ENCODE results near the gene GALNT2. TPM values are rescaled to one million over a fixed set of nuclear protein-coding genes. Genes with fewer than 3 reads are reported as not detected.

Gene GALNT2
- total RNA-seq, 2 donors from 2014 or later: 47.4 to 67.3 TPM

- intact Hi-C loops (cut with DNase I): no loop called here
- H3K36me3 ChIP-seq: no peaks in the 10 kb centered on the region
- TF ChIP-seq CTCF (IDR thresholded peaks at IDR 0.05): no peak
Measured at GRCh38 chr1:230242326-230242725, 175.3 kb downstream of the GALNT2 start.

GRCh38 chr1:230243146-230243545 lies 176.1 kb downstream of the GALNT2 start:
- H3K4me3 ChIP-seq: no peak overlapping the region
- H3K9me3 ChIP-seq: no peaks in the 10 kb centered on the region
- H3K27me3 ChIP-seq: no peaks in the 10 kb centered on the region
- no peaks in the 10 kb centered on the region for H3K4me1 ChIP-seq
- H3K9ac ChIP-seq (ENCODE audit: low read depth in 2 of 2, low read length in 2 of 2): no peak overlapping the region
- no peak for TF ChIP-seq CTCF (IDR thresholded peaks at IDR 0.05)
- no peak overlapping the region for H3K27ac ChIP-seq
- no peaks in the 10 kb centered on the region for H3K36me3 ChIP-seq
- no peak for DNase-seq
- intact Hi-C loops (cut with DNase I): no loop called here

More at GRCh38 chr1:230242326-230242725, 175.3 kb downstream of the GALNT2 start:
- H3K27ac ChIP-seq: no peak overlapping the region
- no peaks in the 10 kb centered on the region for H3K27me3 ChIP-seq
- H3K9me3 ChIP-seq: no peaks in the 10 kb centered on the region
- H3K9ac ChIP-seq (ENCODE audit: low read depth in 2 of 2, low read length in 2 of 2): no peak overlapping the region
- H3K4me3 ChIP-seq: no peak overlapping the region
- DNase-seq: no peak
- no peaks in the 10 kb centered on the region for H3K4me1 ChIP-seq

- no peaks in the 10 kb centered on the region for H3K36me3 ChIP-seq
- H3K9ac ChIP-seq (ENCODE audit: low read depth in 2 of 2, low read length in 2 of 2): no peak overlapping the region
- DNase-seq: no peak
- no peaks in the 10 kb centered on the region for H3K27me3 ChIP-seq
- TF ChIP-seq CTCF (IDR thresholded peaks at IDR 0.05): no peak
- no peak overlapping the region for H3K27ac ChIP-seq
- intact Hi-C loops (cut with DNase I): no loop called here
- no peak overlapping the region for H3K4me3 ChIP-seq
- no peaks in the 10 kb centered on the region for H3K9me3 ChIP-seq
- no peaks in the 10 kb centered on the region for H3K4me1 ChIP-seq
Measured at GRCh38 chr1:230243583-230244353, 176.7 kb downstream of the GALNT2 start.

GRCh38 chr1:230246551-230246950 lies 179.5 kb downstream of the GALNT2 start:
- H3K4me3 ChIP-seq: no peak overlapping the region
- no peaks in the 10 kb centered on the region for H3K9me3 ChIP-seq
- no peak for DNase-seq
- H3K9ac ChIP-seq (ENCODE audit: low read depth in 2 of 2, low read length in 2 of 2): no peak overlapping the region
- H3K36me3 ChIP-seq: peaks cover 5% of the 10 kb centered on the region
- H3K27ac ChIP-seq: no peak overlapping the region
- no peaks in the 10 kb centered on the region for H3K27me3 ChIP-seq
- intact Hi-C loops (cut with DNase I): no loop called here
- TF ChIP-seq CTCF (IDR thresholded peaks at IDR 0.05): no peak
- H3K4me1 ChIP-seq: no peaks in the 10 kb centered on the region

- no peak for DNase-seq
- no peak for TF ChIP-seq CTCF (IDR thresholded peaks at IDR 0.05)
- Histone ChIP-seq H3K36me3 (peaks cover 5% of the 10 kb centered on the region), H3K9me3 (no peaks in the 10 kb centered on the region), H3K9ac (ENCODE audit: low read depth in 2 of 2, low read length in 2 of 2) (no peak overlapping the region), H3K27me3 (no peaks in the 10 kb centered on the region), H3K4me3 (no peak overlapping the region), H3K27ac (no peak overlapping the region), H3K4me1 (no peaks in the 10 kb centered on the region)
- intact Hi-C loops (cut with DNase I): no loop called here
Measured at GRCh38 chr1:230248016-230248888, 181.2 kb downstream of the GALNT2 start.

Measured in colonic mucosa (tissue), 4 donors.